Progenitor cell of endocrine pancreas (in vitro differentiated cells): Measurements from ENCODE around the gene RIC1. TPM values are rescaled to one million over a fixed set of nuclear protein-coding genes. Genes with fewer than 3 reads are reported as not detected.

ENCODE experiments used
- DNase-seq: peaks from one replicate; pipeline ENCODE4 v3.0.0; 2021; ENCODE audit warnings: low spot score; ENCODE audit not compliant: unreplicated experiment
- H3K27ac Mint-ChIP-seq: 2 replicates; pipeline ENCODE4 v1.8.0; 2021; ENCODE audit warnings: mild to moderate bottlenecking, moderate library complexity, mixed read lengths
- H3K27me3 Mint-ChIP-seq: 2 replicates; pipeline ENCODE4 v1.8.0; 2021; ENCODE audit warnings: mixed read lengths
- H3K36me3 Mint-ChIP-seq: 2 replicates; pipeline ENCODE4 v1.8.0; 2022; ENCODE audit warnings: mixed read lengths; ENCODE audit not compliant: insufficient read depth
- H3K4me1 Mint-ChIP-seq: 2 replicates; pipeline ENCODE4 v1.8.0; 2021; ENCODE audit warnings: low read depth, mixed read lengths
- H3K4me3 Mint-ChIP-seq: 2 replicates; pipeline ENCODE4 v1.8.0; 2021; ENCODE audit warnings: low read depth, mild to moderate bottlenecking, moderate library complexity, mixed read lengths
- H3K9me3 Mint-ChIP-seq: 2 replicates; pipeline ENCODE4 v1.8.0; 2021; ENCODE audit warnings: low read depth, mixed read lengths
- total RNA-seq: library from RNA; stranded (reverse); gene quantifications from 2 replicates; pipeline ENCODE4 v1.2.1, GENCODE V29; 2021
- TF ChIP-seq, protein P1 (sequence below): fragments of 200-600 bp; sonication (generic); IDR thresholded peaks from one replicate; pipeline ENCODE4 v1.5.0; 2021; ENCODE audit warnings: antibody characterized with exemption, mild to moderate bottlenecking; ENCODE audit not compliant: unreplicated experiment

The RIC1 gene
- total RNA-seq, 1 donor from 2014 or later = 24.2 TPM

DNA sequence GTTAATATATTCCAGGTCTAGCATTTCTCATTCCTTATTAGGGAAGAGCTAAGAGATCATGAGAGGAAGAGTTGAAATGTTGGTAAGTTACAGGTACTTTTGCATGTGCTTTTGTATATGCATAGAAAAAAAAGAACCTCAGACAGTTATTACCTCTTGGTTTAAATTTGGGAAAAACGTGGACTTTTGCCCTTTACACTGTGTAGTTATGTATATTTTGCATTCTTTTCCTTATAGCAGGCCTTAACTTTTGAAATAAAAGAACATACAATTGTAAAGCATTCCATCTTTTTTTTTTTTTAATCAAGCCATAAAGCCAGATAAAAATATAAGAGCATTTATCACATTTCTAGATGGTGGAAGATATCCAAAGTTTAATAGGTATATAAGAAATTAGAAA lies 61.4 kb downstream of the RIC1 start:
- Mint-ChIP-seq H3K27ac (no peak overlapping the region), H3K4me1 (peaks cover 2% of the 10 kb centered on the region), H3K4me3 (no peak overlapping the region), H3K36me3 (peaks cover 8% of the 10 kb centered on the region), H3K27me3 (no peaks in the 10 kb centered on the region), H3K9me3 (peaks cover 3% of the 10 kb centered on the region)
- no peak for DNase-seq
- TF ChIP-seq, protein P1, sequence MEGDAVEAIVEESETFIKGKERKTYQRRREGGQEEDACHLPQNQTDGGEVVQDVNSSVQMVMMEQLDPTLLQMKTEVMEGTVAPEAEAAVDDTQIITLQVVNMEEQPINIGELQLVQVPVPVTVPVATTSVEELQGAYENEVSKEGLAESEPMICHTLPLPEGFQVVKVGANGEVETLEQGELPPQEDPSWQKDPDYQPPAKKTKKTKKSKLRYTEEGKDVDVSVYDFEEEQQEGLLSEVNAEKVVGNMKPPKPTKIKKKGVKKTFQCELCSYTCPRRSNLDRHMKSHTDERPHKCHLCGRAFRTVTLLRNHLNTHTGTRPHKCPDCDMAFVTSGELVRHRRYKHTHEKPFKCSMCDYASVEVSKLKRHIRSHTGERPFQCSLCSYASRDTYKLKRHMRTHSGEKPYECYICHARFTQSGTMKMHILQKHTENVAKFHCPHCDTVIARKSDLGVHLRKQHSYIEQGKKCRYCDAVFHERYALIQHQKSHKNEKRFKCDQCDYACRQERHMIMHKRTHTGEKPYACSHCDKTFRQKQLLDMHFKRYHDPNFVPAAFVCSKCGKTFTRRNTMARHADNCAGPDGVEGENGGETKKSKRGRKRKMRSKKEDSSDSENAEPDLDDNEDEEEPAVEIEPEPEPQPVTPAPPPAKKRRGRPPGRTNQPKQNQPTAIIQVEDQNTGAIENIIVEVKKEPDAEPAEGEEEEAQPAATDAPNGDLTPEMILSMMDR = no peak

DNA sequence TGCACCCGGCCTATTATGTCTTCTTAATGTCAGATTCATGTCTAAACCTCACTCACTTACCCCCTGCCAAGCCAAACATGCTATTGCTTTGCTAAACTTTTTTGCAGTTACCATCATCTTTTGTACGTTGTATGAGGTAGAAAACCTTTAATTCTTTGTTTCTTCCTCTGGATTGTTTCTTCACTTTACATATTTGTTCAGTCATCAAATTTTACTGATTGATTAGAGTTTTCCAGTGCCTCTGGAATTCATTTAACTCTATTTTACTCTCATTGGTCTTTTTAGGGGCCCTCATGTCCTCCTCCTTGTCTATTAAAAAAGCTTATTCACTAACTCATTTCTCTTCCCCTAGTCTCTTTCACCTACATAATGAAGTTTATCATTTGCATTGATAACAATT lies 67.0 kb downstream of the RIC1 start:
- Mint-ChIP-seq H3K4me1 (peaks cover 7% of the 10 kb centered on the region), H3K27ac (no peak overlapping the region)

DNA sequence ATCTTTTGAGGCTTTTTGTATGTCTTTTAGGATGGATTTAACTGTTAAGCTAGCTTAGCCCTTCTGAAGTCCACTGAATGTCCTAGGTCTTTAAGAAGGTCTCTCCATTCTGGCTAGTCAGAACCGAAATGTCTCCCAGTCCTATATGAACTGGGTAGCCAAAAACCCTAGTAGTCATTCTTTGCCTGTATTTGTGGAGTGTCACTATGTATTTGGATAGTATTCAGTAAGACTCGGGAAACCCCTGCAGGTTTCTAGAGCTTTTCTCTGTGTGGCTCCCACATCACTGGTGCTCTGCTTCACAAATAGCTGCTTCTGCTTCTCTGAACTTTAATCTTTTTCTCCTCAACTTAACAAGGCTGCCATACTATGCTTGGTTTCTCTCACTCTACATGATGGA lies 68.0 kb downstream of the RIC1 start:
- Mint-ChIP-seq H3K4me3 (no peak overlapping the region), H3K4me1 (peaks cover 7% of the 10 kb centered on the region), H3K27ac (peak overlapping the region; percentile 15), H3K27me3 (no peaks in the 10 kb centered on the region), H3K36me3 (peaks cover 2% of the 10 kb centered on the region), H3K9me3 (no peaks in the 10 kb centered on the region)
- DNase-seq = no peak
- TF ChIP-seq, protein P1 = no peak

More for the DNA sequence above, 67.0 kb downstream of the RIC1 start:
- no peak overlapping the region for H3K4me3 Mint-ChIP-seq
- no peaks in the 10 kb centered on the region for H3K9me3 Mint-ChIP-seq
- no peak for DNase-seq
- no peaks in the 10 kb centered on the region for H3K27me3 Mint-ChIP-seq
- peaks cover 2% of the 10 kb centered on the region for H3K36me3 Mint-ChIP-seq
- TF ChIP-seq, protein P1 = no peak

DNA sequence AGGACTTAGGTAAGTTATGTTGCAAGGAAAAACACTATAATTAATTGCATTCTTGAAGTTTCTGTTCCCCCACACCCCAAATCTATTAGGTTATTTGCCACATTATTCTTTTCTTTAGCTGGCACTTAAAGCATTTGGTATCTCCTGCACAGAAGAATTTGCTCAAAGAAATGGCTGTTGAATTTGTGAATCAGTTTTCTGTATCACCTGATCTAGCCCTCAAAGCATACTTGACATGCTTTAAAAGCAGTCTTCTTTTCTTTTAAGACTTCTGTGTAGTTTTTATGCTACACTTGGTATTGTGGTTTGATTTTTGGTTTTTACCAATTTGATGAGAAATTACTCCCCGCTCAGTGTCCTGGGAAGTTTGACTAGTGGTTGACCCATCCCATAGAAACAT lies 69.1 kb downstream of the RIC1 start:
- TF ChIP-seq, protein P1 = no peak
- no peak overlapping the region for H3K4me3 Mint-ChIP-seq
- peaks cover 7% of the 10 kb centered on the region for H3K4me1 Mint-ChIP-seq
- peaks cover 3% of the 10 kb centered on the region for H3K9me3 Mint-ChIP-seq
- DNase-seq = no peak
- no peak overlapping the region for H3K27ac Mint-ChIP-seq
- no peaks in the 10 kb centered on the region for H3K27me3 Mint-ChIP-seq
- peaks cover 8% of the 10 kb centered on the region for H3K36me3 Mint-ChIP-seq

DNA sequence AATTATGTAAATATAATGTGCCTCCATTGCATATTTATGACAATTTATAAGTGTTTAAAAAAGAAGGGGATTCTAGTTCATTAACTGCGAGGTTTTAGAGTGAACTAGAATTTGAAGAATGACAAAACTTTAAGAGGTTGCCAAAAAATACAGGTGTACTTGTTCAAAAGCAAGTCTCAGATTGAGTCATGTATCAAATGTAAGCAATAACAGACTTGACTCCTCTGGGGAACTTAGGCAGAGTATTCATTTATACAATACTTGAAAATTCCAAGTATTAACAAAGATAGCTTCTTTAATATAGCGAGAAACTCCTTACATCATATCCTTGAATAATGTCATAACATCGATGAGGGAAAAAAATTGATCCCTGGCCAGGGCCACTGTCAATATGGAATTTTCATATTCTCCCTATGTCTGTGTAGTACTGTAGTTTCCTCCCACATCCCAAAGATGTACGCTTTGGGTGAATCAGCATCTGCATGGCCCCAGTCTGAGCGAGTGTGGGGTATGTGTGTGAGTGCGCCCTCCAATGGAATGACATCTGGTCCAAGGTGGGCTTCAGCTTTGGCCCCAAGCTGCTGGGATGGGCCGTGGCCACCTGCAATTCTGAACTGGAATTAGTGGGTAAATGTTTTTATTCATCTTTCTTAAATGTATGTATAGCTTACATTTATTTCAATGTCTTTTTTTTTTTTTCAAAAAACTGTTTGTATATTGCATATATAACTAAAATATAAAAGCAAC lies 70.1 kb downstream of the RIC1 start:
- Mint-ChIP-seq H3K4me3 (no peak overlapping the region), H3K4me1 (peaks cover 7% of the 10 kb centered on the region), H3K36me3 (peaks cover 11% of the 10 kb centered on the region), H3K27me3 (no peaks in the 10 kb centered on the region), H3K9me3 (peaks cover 7% of the 10 kb centered on the region), H3K27ac (peak overlapping the region; percentile 14)
- TF ChIP-seq, protein P1 = no peak
- DNase-seq = no peak
